ENCODE results near the gene SFXN5.

The SFXN5 gene

GRCh38 chr2:72934683-72935610 lies 136.6 kb downstream of the SFXN5 start:
- no peak for DNase-seq

- DNase-seq: no peak
Observed at GRCh38 chr2:72933646-72934151, 137.8 kb downstream of the SFXN5 start.

GRCh38 chr2:72933207-72933606 lies 138.3 kb downstream of the SFXN5 start:
- DNase-seq: no peak

- DNase-seq: no peak
Observed at GRCh38 chr2:72932805-72933204, 138.7 kb downstream of the SFXN5 start.

GRCh38 chr2:72932045-72932740 lies 139.3 kb downstream of the SFXN5 start:
- no peak for DNase-seq

GRCh38 chr2:72931280-72931910 lies 140.1 kb downstream of the SFXN5 start:
- no peak for DNase-seq

GRCh38 chr2:72929010-72929409 lies 142.5 kb downstream of the SFXN5 start:
- DNase-seq: no peak

GRCh38 chr2:72927619-72928550 lies 143.6 kb downstream of the SFXN5 start:
- DNase-seq: no peak

- DNase-seq: no peak
Observed at GRCh38 chr2:72926811-72927465, 144.6 kb downstream of the SFXN5 start.

- no peak for DNase-seq
Observed at GRCh38 chr2:72926368-72926767, 145.1 kb downstream of the SFXN5 start.

- no peak for DNase-seq
Observed at GRCh38 chr2:72925328-72925943, 146.1 kb downstream of the SFXN5 start.

GRCh38 chr2:72924353-72925240 lies 146.9 kb downstream of the SFXN5 start:
- DNase-seq: no peak

GRCh38 chr2:72923833-72924352 lies 147.6 kb downstream of the SFXN5 start:
- DNase-seq: no peak

GRCh38 chr2:72921853-72922252 lies 149.7 kb downstream of the SFXN5 start:
- no peak for DNase-seq

GRCh38 chr2:72921088-72921851 lies 150.2 kb downstream of the SFXN5 start:
- DNase-seq: no peak

- no peak for DNase-seq
Observed at GRCh38 chr2:72920318-72921087, 151.0 kb downstream of the SFXN5 start.

GRCh38 chr2:72919414-72920317 lies 151.8 kb downstream of the SFXN5 start:
- DNase-seq: no peak
